Adipose tissue (tissue), 3 donors: ENCODE measurements around the gene TTC39C. TPM values are rescaled to one million over a fixed set of nuclear protein-coding genes. Genes with fewer than 3 reads are reported as not detected.

ENCODE experiments used
- H3K27ac ChIP-seq: one replicate; pipeline ENCODE4 v1.5.1; 2013; ENCODE audit warnings: low read depth, low read length
- WGBS, 3 donors: extraction: QIAGEN DNeasy Blood & Tissue Kit; methylation state at CpG; one replicate each; pipeline ENCODE4 v1.1.7; 2013; 5-methylcytosine and 5-hydroxymethylcytosine counted together
- polyA plus RNA-seq, 3 donors: library from polyadenylated mRNA; stranded (reverse); fragments of 200-250 nt; gene quantifications; one replicate each; pipeline ENCODE4 v1.2.3, GENCODE V29; 2013
- donor health status: healthy with polysubstance abuse.
- donor health status: Bipolar disorder and iron deficiency.
- donor health status: healthy.

TTC39C gene
- polyA plus RNA-seq, 3 donors = 9.6 to 27.2 (median 20.7) TPM

DNA sequence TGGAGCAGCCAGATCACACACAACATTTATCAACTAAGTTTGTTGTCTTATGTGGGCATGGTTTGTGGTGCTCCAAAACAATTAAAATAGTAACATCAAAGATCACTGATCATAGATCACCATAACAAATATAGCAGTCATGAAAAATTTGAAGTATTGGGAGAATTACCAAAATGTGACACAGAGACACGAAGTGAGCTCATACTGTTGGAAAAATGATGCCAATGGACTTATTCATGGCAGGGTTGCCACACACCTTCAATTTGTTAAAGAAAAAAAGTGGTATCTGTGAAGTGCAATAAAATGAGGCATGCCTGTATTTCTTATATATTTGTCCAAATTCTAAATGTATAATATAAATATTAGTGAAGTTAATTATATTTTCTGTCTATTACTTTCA lies 81.4 kb downstream of the TTC39C start:
- 94 to 100% (median 99%) methylated on average over 1 of the region's 1 CpG for WGBS, 3 donors
- no peak overlapping the region for H3K27ac ChIP-seq

DNA sequence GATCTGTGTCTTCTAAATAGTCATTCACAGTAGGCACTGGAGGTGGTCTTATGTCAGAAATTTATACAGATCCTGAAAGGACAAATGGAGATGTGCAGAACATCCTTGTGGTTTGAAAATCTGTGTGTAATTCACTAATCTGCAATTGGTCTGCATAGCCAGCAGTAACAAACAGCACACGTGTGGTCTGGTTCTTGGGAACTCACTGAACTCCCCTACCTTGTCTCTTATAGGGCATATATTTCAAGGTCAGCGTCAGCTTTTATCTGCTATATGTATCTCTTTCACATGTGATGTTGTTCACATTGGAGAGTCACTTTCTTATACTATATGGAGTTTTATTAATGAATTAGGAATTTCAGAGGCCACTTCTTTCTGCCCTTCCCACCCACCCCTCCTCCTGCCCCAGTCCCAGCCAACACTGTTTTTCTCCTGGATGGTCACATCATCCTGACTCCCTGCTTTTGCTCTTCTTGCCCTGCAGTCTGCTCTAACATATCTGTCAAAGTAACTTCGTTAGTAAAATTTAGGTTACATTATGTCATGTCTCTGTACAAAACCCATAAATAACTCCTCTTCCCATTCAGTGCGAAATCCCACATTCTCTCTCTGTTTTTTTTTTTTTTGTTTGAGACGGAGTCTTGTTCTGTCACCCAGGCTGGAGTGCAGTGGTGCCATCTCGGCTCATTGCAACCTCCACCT lies 88.9 kb downstream of the TTC39C start:
- 76 to 79% (median 77%) methylated on average over 6 of the region's 6 CpGs for WGBS, 3 donors
- H3K27ac ChIP-seq = no peak overlapping the region

DNA sequence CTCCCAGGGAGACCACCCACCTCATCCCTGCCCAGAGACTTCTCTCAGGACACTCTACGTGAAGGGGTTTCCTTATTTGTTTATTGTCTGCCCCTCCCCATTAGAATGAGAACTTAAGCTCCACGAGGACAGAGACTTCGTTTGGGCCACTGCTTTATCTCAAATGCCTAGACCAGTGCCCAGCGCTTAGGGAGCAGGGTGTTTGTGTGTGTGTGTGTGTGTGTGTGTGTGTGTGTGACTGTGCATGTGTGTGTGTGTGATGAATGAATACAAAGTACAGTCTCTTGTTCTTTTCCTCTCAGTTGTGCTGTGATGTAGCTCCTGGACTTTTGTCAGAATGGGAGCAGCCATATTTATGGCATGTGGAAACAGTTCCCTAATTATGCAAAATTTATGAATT lies 89.9 kb downstream of the TTC39C start:
- 85 to 88% (median 86%) methylated on average over 4 of the region's 4 CpGs for WGBS, 3 donors
- H3K27ac ChIP-seq = no peak overlapping the region

DNA sequence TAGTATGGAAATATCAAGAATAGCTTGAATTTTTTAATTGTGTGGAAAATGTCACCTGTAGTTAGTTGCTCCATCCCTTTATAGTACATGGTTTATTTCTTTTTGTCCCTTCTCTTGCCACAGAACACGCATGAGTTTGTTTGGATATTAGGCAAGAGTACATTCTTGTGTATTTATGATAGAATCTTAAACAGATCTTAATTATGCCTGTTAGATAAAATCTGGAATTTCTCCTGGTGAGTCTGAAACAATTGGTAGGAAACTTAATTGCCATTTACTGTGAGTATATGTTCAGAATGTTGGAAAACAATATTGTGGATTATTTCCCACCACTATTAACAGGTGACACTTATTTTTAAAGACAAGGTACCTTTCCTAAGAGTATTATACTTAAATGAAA lies 94.1 kb downstream of the TTC39C start:
- 51 to 97% (median 88%) methylated on average over 1 of the region's 1 CpG for WGBS, 3 donors
- no peak overlapping the region for H3K27ac ChIP-seq

DNA sequence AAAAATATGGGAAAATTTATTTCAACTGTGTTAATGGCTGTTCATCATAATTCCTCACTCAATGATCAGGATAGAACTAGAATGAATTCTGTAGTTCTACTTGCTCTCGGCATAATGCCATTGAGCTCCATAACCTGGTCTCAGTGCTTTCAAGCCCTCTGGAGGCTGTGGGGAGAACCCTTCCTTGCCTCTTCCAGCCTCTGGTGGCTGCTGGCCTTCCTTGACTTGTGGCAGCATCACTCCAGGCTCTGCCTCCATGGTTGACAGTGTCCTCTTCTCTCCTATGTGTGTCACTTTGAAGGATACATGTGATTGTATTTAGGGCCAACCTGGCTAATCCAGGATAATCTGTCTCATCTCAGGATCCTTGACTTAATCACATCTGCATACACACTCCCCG lies 97.4 kb downstream of the TTC39C start:
- H3K27ac ChIP-seq = no peak overlapping the region
- 66 to 98% (median 94%) methylated on average over 2 of the region's 2 CpGs for WGBS, 3 donors

DNA sequence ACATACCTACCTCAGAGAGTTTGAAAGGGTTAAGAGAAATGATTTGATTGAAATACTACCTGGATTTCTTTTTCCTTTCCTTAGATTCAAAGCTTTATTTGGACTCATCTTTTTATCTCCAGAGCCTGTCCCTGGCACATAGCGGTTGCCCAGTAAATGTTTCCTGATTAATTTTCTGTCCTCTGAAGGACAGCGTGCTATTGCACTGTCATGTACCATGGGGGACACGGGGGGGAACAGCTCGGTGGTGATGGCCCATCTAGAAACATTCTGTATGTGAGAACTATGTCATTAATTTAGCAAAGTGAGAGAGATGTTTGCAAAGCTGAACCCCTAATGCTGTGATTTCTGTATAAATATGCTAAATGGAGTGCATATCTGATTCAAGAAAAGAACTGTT lies 97.9 kb downstream of the TTC39C start:
- H3K27ac ChIP-seq = no peak overlapping the region
- WGBS, 3 donors = 57 to 95% (median 93%) methylated on average over 4 of the region's 4 CpGs

DNA sequence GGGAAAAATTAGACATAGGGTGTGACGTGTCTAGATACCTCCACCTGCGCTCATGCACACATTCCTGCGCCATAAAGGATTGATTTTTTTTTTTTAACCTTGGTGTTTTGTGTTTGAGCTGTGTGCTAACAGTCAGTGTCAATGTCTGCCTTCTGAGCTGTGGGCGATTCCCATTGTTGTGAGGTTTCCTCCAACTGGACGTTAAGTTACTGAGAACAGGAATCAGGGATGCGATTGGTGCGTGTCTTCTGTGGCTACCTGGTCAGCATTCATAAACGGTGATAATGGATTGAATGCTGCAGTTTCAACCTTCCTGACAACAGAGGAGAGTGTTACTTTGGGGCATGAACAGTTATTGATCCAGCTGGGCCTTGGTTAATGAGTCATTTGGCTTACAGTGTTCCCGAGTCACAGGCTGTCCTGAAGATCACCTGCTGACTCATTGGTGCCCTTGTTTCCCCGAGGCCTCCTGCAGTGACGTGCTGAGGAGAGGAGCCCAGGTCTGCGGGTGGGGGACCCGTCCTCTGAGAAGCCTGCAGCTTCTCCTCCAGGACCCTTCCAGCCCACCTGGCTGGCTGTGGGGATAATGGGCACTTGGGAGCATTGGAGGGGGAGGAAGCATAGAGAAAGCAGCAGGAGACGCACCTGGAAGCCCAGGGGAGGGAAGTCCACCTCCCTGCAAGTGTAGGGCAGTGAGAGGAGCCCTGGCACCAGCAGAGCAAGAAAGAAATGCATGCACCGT lies 98.5 kb downstream of the TTC39C start:
- 24 to 86% (median 86%) methylated on average over 15 of the region's 15 CpGs for WGBS, 3 donors
- no peak overlapping the region for H3K27ac ChIP-seq

DNA sequence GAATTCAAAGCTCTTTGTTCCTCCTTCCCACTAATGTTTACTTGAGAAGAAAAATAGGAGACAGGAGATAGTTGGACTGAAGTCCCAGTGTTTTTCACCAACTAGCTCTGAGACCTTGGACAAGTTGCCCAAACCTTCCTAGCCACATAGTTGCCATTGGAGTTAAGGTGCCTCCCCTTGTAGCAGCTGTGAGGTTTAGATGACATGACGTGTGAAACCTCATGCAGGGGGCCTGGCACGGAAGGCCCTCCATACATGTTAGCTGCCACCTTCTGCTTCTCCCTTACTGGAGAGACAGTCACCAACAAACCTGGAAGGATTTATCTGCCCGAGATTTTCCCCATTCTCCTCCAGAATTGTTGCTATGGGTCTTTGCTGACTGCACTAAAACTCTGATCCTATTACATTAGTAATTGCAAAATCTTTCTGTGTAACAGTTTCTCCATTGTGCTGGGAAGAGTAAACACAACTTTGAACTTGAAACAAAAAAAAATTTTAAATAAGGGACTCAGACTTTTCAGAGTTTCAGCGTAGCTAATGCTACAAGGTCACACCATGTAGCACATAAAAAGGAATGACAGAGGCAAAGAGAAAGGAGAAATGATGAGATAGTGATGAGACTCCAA lies 100.5 kb downstream of the TTC39C start:
- no peak overlapping the region for H3K27ac ChIP-seq
- WGBS, 3 donors = 52 to 73% (median 67%) methylated on average over 4 of the region's 4 CpGs

DNA sequence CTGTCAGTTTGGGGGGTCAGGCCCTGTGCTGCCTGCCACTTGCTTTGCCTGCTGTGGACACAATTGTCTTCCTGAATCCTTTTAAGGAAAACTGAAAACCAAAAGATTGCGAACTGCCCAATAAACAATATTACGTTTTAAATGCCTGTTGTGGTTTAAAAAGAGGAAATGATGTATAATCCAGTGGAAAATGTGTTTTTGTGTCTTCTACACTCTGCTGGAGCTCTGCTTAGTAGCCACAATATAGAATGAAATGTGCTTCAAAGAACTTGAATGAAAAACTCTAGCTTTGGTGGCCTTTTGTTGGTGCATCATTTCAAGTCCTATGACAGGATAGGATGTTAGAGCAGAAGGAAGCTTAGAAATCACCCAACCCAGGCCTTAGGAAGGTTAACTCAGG lies 101.1 kb downstream of the TTC39C start:
- H3K27ac ChIP-seq = no peak overlapping the region
- WGBS, 3 donors = 44 to 77% (median 46%) methylated on average over 2 of the region's 2 CpGs

DNA sequence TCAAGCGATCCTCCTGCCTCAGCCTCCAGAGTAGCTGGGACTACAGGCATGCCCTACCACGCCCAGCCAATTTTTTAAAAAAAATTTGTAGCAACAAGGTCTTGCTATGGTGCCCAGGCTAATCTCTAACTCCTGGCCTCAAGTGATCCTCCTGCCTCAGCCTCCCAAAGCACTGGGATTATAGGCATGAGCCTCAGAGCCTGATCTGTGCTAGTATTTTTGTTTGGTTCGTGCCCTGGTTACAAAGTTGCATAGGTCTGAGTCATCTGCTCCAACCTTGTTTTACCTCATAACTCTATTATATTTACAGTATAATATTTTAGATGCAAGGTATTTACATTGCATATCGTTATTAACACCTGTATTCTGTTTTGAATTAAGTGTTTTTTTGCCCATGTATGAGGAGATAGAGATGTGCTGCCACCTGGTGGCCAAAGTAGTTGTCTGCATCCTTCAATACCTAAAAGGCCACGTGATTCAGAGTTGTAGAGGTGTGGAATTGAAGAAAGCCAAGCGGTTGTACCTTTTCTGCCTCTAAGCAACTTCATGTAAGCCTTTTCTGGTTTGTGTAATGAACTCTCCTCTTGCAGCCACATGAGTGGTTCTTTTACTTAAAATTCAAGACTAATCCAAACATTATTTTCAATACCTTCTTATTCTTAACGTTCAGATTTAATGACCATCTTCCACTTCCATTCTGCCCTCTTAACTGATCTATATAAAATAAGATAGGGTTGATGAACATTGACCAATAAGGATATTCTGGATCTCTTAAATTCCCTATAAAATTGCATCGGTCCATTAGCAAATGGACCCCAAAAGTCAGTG lies 104.4 kb downstream of the TTC39C start:
- 42 to 63% (median 61%) methylated on average over 8 of the region's 8 CpGs for WGBS, 3 donors
- H3K27ac ChIP-seq = no peak overlapping the region

DNA sequence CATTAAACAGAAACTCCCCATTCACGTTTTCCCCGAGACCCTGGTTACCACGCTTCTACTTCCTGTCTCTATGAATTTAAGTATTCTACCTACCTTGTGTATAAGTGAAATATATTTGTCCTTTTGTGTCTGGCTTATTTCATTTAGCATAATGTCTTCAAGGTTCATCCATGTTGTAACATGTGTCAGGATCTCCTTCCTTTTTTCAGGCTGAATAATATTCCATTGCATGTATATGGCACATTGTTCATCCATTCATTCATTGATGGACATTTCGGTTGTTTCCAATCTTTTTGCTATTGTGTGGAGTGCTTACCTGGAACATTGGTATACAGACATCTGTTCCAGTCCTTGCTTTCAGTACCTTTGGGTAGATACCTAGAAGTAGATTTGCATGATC lies 106.1 kb downstream of the TTC39C start:
- 96 to 97% (median 96%) methylated on average over 4 of the region's 4 CpGs for WGBS, 3 donors
- no peak overlapping the region for H3K27ac ChIP-seq

DNA sequence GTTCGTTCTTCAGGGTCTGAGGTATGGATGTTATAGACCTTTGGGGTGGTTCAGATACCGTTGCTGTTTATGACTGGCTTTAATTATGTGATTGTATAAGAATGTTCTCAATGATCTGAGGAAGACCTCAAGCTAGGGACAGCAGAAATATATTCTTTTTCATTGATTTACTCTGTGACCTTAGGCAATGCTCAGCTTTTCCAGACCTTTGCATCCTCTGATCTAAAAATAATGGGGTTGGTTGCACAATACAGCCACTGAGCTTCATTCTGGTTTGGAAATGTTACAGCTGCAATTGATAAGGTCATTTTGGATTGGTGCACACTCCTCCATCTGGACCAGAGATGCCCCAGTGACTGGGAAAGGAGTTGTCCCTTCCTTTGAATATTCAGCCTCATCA lies 107.1 kb downstream of the TTC39C start:
- 92 to 96% (median 96%) methylated on average over 2 of the region's 2 CpGs for WGBS, 3 donors
- H3K27ac ChIP-seq = no peak overlapping the region

DNA sequence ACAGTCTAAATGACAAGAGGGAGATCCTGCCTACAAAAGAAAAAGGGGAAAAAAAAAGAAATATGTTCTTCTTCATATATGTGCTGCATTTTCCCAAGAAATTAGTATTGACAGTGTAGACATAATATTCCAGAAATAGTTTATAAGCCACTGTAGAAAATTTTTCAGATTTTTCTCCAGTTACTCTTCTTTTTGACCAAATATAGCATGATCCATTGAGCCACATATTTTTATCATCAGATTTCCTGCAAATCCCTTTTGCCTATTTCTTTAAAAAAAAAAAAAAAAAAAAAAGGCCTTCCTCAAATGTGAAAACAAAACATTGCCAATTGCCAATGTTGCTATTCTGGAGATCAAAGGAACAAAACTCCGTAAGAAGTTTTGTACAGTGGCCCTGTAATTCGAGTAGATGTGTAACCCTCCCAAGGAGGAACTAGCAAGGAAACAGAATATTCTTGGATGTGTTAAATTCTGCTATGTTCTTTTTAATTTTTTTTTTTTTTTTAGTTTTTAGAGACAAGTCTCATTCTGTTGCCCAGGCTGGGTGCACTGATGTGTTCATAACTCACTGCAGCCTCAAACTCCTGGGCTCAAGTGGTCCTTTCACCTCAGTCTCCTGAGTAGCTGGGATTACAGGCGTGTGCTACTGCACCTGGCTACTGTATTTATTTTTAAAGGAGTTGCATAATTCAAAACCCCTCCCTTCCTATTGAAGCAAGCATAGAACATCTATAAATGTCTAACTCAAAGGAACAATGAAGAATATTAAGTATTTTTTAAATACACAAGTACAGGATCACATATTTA lies 111.8 kb downstream of the TTC39C start:
- no peak overlapping the region for H3K27ac ChIP-seq
- WGBS, 3 donors = 54 to 57% (median 54%) methylated on average over 3 of the region's 3 CpGs

DNA sequence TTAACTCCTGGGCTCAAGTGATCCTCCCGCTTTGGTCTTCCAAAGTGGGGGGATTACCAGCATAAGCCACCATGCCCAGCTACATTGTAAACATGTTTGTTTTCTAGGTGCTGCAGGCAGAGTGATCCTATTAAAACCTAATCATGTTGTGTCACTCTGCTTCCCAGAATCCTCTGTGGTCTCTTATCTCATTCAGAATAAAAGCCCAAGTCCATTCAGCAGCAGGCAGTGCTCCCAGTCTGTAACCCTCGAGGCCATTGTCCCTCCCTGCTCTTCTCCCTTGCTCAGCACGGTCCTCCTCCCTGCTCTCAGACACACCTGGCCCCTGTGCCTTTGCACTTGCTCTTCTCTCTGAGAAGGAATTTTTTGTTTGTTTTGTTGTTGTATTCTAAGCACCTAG lies 113.2 kb downstream of the TTC39C start:
- WGBS, 3 donors = 82 to 93% (median 89%) methylated on average over 3 of the region's 3 CpGs

DNA sequence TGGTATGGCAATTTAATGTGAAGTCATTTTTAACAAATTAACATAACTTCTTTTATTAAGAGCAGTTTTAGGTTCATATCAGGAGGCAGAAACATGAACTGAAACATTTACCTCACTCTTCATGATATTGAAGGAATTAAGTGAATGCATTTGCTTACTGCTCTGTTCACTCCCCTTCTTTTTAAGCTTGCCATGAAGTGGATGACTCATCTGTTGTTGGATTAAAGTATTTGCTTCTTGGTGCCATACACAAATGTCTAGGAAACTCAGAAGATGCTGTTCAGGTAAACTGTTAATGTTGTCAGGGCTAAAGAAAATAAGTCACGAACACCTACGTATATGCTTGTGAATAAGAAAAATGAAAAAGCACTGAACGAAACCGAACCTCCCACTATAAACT lies 114.1 kb downstream of the TTC39C start:
- 98 to 99% (median 99%) methylated on average over 4 of the region's 4 CpGs for WGBS, 3 donors
- H3K27ac ChIP-seq = no peak overlapping the region

More for the DNA sequence above, 113.2 kb downstream of the TTC39C start:
- H3K27ac ChIP-seq = no peak overlapping the region

DNA sequence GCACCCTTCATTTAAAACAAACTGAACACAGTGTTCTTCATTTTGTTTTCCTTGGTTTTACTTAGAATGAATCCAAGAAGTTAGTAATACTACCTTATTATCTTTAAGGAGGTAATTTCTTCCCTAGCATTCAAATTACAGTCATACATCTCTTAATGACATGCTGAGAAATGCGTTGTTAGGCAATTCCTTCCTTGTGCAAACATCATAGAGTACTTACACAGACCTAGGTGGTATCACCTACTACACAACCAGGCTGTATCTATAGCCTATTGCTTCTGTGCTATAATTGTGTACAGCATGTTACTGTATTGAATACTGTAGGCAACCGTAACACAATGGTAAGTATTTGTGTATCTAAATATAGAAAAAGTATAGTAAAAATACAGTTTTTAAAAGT lies 115.9 kb downstream of the TTC39C start:
- 63 to 85% (median 67%) methylated on average over 2 of the region's 2 CpGs for WGBS, 3 donors
- no peak overlapping the region for H3K27ac ChIP-seq

DNA sequence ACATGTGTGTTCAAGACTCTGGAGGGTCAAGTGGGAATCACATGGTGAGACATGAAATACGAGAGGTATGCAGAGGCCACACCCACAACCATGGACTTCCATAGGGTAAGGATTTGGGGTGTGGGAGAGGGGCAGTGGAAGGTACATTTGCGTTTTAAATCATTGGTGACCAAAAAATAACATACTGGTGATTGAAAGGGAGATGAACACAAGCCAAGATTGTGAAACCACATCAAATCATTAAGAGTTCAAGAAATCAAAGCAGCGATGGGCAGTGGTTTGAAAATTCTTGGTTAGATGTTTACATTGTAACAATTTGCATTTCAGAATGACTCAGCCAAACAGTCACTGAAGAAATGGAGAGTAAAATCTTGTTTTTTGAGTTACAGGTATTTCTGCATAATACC lies 122.4 kb downstream of the TTC39C start:
- 81 to 88% (median 84%) methylated on average over 3 of the region's 3 CpGs for WGBS, 3 donors
- no peak overlapping the region for H3K27ac ChIP-seq

DNA sequence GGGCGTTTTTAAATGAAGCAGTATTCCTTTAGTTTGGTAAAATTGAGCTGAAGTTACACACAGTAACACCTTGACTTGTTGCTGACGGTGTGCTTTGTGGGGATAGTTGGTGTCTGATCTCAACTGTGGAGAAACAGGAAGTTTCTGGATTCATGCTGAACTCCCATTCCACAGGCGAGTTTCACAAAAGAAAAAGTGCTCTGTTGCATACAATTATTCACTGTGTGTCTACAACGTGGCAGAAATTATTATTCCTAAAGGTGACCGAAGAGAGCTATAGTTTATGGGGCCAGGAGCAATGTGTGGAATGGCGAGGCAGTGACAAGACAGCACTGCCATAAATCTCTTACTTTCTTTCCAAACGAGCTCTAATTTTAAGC lies 123.8 kb downstream of the TTC39C start:
- 25 to 32% (median 32%) methylated on average over 7 of the region's 7 CpGs for WGBS, 3 donors
- H3K27ac ChIP-seq = no peak overlapping the region
